HG02642 (cell line): ENCODE data around the gene FLVCR2.

ENCODE experiments used
- ATAC-seq: cut with Tn5 transposase; IDR thresholded peaks from one replicate; pipeline ENCODE4 v1.9.1; 2021; ENCODE audit warnings: mild to moderate bottlenecking; ENCODE audit not compliant: unreplicated experiment, poor library complexity

Gene FLVCR2, protein sequence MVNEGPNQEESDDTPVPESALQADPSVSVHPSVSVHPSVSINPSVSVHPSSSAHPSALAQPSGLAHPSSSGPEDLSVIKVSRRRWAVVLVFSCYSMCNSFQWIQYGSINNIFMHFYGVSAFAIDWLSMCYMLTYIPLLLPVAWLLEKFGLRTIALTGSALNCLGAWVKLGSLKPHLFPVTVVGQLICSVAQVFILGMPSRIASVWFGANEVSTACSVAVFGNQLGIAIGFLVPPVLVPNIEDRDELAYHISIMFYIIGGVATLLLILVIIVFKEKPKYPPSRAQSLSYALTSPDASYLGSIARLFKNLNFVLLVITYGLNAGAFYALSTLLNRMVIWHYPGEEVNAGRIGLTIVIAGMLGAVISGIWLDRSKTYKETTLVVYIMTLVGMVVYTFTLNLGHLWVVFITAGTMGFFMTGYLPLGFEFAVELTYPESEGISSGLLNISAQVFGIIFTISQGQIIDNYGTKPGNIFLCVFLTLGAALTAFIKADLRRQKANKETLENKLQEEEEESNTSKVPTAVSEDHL

DNA sequence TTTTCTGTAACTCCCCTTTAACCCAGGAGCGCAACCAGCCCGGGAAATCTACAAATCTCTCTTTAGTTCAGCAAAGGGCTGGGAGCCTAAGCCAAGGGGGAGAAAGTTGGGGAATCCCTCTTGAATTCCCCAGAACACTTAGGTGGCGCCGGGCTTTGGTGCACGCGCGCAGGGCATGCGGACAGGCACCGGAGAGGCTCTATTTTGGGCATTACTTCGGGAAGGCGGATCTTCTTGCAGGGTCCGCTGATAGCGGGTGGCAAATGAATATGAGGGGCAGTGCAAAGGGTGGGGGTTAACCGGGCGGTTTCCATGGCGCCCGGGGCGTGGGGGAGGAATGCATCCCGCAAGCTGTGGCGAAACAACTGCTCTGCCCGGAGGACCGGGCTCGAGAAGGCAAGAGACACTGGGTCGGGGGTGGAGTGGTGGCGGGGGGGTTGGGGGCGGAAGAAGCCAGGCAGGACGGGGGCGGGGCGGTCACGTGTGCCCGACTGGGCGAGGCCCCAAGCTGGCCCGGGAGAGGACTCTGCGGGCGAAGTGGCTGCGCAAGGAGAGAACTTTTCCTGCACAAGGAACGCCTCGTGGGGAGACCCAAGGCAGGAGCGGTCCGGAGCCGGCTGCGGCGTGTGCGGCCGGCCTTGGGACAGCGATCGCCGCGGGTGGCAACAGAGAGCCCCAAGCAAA lies at the start of gene FLVCR2:
Gene FLVCR2 (plus strand): TSS at position 519 of the 684 bp plus-strand sequence. CDS start 353 bp downstream, outside the sequence.
- ATAC-seq = peak; percentile 40

DNA sequence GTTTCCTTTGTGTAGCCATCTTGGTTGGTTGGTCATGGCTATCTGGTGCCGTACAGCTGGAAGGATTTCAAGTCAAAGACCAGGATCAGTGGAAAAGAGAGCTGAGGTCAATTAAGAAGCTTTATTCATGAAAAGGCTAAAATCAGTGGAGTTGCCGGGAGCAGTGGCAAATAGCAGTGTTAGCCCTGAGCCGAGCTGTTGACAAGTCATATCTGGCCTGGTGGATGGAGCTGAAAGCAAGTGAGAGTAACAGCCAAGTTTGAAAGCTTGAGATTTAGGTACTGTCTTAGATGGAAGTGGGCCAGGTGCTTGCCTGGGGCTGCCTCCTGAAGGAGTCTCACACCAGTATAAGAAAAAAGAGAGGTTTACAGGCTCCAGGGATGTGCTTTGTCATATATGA lies 47.2 kb upstream of the FLVCR2 start:
- no peak for ATAC-seq

DNA sequence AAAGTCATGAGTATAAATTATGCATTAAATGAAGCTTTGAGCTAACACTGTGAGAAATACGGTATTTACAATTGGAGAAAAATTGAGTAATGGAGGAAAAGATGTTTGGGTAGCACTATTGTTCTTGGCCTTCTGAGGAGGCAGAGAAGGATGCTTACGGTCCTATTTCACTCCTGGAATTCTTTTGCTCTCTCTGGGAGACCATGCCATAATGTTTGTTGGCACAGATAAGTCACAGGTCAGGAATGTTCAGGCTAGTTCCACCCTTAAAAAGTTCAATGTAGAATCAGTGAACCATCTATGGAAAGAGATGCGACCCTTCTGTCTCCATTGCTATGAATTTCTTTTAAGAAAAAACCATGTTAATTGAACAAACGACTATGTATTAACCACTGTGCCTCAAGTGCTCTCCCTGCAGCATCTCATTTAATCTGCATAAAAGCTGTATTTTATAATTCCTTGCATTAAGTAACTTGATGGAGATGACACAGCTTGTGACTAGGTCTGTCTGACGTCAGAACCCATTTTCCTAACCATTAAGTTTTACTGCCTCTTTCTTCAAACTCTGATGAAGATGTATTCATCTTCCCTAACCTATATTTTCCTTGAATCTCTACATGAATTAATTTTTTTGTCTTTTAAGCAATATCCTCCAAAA lies 46.6 kb upstream of the FLVCR2 start:
- ATAC-seq = no peak

DNA sequence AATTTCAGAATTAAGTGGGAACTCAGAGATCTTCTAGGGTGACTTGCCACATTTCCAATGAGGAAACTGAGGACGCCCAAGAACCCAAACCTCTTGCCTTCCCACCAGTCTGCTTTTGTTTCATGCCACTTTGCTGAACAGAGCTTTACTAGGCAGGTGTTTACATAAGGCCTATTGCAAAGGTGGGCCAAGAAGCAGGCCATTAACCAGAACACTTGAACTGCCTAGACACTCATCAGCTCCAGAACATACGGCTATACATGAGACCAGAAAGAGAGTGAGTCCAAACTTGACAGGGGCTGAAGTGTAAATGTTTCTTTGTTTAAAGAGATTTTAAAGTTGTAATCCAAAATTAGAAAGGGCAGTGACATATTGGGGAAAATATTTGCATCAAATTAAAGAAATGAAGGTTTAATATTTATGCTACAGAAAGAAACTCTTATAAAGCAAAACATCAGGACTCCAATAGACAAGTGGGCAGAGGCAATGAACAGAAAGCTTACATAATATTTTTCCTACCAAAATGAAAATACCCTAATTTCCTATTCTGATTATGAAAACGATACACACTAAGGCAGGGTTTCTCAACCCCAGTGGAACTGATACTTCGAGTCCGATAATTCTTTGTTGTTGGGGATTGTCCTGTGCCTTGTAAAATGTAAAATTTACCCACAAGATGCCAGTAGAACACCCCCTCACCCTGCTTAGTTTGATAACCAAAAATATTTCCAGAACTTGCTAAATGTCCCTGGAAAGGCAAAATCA lies 44.4 kb upstream of the FLVCR2 start:
- no peak for ATAC-seq

DNA sequence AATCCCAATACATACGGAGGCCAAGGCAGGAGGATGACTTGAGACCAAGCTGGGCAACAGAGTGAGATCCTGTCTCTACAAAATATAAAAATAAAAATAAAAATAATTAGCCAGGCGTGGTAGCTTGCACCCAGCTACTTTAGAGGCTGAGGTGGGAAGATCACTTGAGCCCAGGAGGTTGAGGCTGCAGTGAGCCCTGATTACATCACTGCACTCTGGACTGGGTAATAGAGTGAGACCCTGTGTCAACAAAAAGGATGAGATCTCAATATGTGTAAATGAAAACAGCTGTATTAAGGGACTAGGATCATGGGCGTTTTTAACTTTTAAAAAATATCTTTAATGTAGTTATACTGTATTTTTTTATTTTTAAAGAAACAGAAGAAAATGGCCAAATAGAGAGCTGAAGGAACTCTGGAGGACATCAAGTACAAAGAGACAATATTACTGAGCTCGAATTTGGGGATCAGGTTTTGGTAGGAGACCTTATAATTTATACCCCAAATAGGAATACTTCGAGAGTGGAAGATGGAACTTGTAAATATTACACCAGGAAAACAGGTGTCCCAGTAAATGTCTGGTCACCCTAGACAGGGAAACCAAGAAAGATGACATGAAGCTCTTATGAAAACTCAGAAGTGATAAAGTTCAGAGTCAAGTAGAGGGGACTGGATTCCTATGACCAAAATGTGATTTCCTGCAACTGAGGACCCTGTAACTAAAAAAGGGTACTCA lies 43.1 kb upstream of the FLVCR2 start:
- no peak for ATAC-seq

DNA sequence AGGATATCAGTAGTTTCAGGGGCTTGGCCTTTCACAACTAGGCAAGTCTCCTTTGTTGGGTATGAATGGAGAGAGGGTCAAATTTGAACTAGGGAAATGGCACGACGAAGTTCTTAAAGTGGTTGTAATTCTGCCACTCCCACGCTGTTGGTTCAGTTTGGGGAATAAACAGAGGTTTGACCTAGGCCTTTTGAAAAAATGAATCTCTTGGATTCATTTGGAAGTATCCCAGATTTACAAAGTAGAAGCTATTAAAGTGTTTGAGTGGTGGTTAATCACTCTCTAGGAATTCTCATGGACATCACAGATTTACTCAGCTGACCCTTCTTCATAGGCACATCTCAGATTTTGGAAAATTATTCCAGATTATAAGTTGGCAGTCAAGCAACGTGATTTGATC lies 41.3 kb upstream of the FLVCR2 start:
- ATAC-seq = no peak

DNA sequence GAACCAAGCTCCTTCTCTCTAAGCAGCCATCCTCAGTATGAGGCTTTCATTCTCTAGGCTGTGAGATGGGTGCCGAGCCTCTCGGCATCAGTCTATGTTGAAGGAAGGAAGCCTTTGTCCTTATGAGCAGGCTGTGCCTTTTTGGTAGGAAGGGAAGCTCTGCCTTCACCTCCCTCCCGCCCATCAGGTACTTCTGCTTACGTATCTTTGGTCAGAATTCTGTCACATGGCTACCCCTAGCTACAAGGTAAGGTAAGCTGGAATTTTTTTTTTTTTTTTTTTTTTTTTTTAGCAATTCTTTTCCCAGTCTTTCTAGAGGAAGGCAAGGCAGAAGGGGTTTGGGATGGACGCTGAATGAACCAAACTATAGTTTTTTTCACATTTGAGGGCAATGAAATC lies 39.3 kb upstream of the FLVCR2 start:
- no peak for ATAC-seq

DNA sequence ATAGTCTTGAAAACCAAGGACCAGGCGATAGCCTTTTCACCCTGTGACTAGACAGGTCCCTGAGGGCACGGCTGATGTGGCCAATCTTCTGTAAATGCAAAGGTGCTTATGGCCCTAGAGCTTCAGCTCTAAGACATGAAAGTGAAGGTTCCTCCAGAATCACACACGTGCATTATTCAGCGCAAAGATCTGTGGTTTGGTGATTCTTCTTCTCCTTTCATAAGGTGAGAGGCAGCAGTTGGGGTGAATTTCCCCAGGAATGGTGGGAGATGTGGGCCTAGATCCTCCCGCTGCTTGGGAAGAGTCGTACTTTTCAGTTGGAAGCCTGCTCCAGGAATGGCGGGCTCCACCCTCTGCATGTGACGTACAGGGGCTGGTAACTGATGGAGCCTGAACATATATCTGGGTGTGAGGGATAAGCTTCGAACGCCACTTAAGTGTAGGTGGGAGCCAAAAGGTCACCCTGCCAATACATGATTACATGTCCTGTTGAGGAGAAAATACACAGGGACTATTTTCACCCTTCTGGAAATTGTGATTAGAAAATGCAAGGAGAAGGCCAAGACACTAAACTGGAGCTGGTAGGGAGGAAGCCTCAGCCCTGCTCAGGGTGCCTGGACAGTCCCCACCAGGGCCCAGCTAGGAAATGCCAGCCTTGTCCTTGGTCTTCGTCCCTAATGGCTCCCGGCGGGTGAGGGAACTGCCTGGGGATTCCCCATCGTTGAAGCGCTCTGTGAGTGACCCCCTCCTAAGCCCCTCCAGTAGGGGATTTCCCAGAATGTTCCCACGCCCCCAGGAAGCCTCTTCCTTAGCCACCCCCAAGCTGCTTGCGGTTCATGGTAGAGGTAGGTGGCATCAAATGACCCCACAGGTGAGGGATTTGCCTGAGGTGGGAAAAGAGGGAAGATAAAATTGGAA lies 38.6 kb upstream of the FLVCR2 start:
- peak; percentile 44 for ATAC-seq

DNA sequence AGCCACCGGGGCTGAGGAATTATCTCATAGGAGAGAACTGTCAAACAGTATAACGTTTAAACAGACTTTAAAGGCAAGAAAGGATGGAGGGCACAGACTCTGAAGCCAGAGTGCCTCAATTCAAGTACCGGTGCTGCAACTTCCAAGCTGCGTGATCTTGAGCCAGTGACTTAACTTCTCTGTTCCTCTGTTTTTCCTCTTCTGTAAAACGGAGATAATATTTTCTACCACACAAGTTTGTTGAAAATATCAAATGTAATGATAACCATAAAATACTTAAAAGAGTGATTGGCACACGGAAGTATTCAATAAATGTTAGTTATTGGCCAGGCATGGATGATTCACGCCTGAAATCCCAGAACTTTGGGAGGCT lies 38.0 kb upstream of the FLVCR2 start:
- no peak for ATAC-seq

DNA sequence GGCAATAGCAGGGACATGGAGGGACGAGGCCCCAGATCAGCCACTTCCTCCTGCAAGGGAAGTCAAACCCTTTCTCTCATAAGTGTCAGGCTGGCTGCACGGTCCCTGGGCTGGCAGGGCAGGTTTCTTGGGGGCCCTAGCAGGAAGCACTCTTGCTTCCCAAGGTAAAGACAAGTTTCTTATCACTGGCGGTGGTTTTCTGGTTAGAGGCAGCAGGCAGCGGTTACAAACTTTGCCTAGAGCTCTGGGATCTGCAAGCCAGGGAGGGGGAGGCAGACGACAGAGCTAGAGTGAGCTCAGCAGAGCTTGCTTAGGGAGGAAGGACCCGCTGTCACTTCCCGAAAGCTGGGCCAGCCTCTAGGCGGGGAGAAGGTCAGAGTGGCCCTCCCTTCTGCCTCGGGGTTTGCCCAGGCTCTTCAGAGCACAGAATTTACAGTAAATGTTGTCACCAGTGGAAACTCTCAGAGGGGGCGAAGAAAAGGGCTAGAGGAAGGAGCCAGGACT lies 35.8 kb upstream of the FLVCR2 start:
- peak; percentile 61 for ATAC-seq

DNA sequence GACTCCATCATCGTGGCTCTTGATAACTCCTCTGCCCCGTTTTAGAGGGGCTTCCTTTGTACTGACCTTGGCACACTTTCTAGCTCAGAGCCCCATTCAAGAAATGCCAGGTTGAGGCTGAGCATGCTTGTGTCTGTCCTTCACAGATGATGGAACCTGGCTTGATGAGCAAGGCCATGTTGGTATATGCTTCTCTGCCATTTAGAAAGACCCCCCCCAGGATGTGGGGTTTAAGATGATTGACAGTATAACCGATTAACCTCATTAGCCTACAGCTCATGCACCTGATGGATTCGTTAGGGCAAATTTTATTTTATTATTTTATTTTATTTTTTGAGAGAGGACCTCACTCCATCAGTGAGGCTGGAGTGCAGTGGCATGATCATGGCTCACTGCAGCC lies 35.2 kb upstream of the FLVCR2 start:
- ATAC-seq = no peak

DNA sequence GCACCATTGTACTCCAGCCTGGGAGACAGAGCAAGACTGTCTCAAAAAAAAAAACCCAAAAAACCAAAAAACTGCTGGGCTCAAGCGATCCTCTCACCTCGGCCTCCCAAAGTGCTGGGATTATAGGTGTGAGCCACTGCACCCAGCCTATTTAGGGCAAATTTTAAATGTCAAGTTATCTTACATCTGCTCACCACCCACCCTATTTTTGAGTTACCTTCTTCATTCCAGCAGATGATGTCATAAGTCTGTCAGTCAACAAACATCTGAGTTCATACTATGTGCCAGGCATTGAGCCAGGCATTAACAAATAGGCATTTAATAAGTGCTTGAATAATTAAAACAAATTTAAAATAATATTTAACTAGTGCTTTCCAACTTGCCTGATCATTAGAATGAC lies 34.6 kb upstream of the FLVCR2 start:
- no peak for ATAC-seq

DNA sequence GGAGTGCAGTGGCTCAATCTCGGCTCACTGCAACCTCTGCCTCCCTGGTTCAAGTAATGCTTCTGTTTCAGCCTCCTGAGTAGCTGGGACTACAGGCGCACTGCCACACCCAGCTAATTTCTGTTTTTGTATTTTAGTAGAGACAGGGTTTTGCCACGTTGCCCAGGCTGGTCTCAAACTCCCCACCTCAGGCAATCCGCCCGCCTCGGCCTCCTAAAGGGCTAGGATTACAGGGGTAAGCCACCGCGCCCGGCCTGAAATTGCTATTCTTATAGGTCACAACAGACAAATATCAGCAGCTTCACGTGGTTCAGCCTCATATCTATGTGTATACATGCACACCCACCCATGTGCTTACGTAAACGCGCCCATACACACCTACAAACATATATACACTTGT lies 32.5 kb upstream of the FLVCR2 start:
- ATAC-seq = no peak

DNA sequence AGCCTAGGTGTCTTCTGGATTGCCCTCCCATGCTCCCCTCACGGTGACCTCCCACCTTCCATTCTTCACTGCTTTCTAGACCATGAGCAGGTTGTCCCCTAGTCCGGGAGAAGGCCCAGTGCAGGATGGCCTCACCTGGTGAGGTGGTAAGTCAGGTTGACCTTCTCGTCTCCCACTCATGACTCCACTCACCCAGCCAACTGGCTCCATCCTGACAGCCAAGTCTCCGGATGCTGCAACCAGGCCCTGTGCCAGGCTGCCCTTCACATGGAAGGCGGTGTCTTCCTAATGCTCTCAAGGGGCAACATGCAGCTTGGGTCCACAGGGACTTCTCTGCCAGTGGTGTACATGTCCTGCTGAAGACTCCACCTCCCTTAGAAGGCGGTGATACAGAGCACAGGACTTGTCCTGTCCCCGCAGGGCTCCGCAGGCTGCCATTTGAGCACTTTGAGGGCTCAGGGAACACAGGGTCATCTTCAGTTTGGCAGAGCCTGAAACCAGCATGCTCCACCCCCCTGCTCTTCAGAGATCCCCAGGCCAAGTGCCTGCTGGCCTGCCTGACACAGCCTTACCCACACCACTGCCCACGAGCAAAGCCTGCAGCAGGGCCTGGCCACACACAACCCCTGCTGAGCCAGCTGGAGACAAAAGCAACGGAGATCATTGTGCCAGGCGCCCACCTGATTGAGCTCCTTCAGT lies 30.7 kb upstream of the FLVCR2 start:
- ATAC-seq = no peak

DNA sequence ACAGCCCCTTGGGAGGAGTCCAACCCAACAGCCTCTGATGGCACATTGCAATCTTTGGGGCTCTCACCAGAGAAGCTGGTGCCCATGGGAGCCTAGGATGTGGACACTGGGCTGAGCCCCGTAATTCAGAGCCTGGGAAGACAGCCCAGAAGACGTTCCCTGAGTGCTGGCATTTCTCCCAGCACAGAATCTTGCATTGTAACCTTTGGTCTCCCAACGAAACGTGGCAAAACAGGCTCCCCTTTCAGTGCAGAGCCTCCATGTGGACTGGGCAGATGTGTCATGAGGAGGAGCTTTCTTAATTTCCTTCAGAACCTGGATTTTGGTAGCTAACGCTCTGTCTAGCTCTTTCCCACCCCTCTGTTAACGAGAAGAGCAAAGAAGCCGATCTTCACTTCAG lies 29.9 kb upstream of the FLVCR2 start:
- ATAC-seq = no peak

DNA sequence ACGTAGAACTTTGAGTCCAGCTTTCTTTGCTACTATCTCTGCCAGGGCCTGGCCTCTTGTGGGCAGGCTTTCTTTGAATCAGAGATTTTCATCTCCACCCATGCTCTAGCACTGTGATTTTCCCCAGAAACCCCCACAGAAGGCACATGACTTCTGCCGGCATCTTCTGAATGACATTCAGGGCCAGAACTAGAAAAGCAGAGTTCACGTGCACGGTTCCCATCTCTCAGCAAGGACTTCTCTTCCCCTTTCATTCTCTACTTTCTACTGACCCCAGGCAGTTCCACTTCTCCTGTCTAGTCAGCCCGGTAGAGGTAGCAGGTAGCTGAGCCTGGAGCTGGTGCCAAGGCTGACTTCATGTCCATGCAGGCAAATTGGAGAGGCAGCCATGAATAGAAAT lies 29.3 kb upstream of the FLVCR2 start:
- ATAC-seq = peak; percentile 57

DNA sequence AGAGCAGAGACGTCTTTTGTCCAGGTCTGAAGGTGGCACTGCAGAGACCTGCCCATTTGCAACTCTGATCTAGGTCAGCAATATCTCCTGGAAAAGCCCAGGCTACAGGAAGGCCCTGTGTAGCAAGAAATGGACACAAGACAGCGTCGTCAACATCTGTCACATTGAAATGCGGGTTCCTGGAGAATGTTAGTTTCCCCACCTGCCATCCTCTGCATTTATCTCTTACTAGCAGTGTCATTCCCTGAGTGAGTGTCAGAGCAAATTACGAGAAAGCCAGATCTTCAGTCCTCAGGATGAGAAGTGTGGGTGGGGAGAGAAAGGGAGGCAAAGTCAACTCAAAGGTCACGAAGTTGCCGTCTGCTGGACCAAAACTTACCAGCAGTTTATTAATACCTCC lies 27.4 kb upstream of the FLVCR2 start:
- no peak for ATAC-seq

DNA sequence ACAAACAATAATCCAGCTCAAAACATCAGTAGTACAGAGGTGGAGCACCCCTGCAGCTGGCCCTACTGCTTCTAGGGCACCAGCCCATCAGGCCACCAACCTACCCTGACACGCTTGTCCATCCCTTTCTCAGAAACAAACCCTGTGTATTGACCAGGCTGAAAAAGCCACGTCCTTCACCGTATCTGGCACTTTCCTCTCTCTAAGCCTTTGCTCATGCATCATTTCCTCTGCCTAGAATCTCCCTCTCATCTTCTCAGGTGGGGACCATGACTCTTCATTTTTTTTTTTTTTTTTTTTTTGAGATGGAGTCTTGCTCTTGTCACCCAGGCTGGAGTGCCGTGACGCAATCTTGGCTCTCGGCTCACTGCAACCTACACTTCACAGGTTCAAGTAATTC lies 25.3 kb upstream of the FLVCR2 start:
- ATAC-seq = no peak
